ENCODE measurements around the gene RHNO1. TPM values are rescaled to one million over a fixed set of nuclear protein-coding genes. Genes with fewer than 3 reads are reported as not detected.

Gene RHNO1
- total RNA-seq, 1 experiment from 2014 or later: 77.9 TPM

DNA sequence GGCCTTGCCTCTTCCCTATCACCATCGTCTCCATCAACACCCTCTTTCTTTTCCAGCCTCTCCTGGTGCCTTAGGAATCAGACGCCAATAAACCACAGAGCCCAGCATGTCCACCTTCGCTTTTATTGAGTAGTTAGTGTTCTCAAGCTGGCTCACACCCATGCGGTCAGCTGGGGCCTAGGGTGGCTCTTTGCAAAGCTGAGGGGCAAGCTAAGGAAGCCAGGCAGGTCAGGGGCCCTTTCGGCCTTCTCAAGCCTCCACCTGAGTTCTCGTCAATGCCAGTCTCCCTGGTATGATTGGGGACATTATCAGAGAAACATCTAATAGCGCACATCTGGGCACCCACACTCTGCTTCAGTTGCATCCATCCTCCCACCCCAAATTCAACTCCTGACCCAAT lies 19.4 kb upstream of the RHNO1 start:
- CTCF ChIA-PET: interaction anchor here (0.6 kb wide), 1 partner anchor 18 kb away, joined by 5 read pairs; no protein-coding TSS in a partner anchor
- no peak for TF ChIP-seq EZH2 (IDR thresholded peaks at IDR 0.05; ENCODE audit: low read depth)
- TF ChIP-seq, protein P1, sequence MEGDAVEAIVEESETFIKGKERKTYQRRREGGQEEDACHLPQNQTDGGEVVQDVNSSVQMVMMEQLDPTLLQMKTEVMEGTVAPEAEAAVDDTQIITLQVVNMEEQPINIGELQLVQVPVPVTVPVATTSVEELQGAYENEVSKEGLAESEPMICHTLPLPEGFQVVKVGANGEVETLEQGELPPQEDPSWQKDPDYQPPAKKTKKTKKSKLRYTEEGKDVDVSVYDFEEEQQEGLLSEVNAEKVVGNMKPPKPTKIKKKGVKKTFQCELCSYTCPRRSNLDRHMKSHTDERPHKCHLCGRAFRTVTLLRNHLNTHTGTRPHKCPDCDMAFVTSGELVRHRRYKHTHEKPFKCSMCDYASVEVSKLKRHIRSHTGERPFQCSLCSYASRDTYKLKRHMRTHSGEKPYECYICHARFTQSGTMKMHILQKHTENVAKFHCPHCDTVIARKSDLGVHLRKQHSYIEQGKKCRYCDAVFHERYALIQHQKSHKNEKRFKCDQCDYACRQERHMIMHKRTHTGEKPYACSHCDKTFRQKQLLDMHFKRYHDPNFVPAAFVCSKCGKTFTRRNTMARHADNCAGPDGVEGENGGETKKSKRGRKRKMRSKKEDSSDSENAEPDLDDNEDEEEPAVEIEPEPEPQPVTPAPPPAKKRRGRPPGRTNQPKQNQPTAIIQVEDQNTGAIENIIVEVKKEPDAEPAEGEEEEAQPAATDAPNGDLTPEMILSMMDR (conservative IDR thresholded peaks at IDR 0.05): no peak

DNA sequence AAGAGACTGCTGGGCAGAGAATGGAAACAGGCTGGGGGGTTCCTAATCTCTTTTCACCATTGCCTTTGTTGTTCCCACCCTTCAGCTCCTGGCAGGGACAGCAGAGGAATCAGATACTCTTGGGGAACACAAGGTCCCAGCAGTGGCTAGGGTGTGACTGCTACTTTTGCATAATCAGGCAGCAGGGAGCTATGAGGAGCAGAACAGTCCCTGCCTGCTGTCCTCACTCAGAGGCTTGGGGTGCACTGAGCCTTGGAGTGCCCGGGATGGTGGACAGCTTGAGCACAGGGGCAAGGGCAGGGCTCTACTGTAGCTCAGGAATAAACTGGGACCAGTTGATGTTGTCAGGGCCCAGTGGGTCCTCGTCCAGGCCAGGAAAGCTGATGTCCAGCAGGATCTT lies 18.7 kb upstream of the RHNO1 start:
- Histone ChIP-seq H4K20me1 (ENCODE audit: insufficient read depth) (no peaks in the 10 kb centered on the region), H3K36me3 (ENCODE audit: low read depth) (0 out of 2 replicates have a peak, but pooled peaks cover 3% of the 10 kb centered on the region), H3K4me3 (no peak overlapping the region), H3K4me2 (no peak overlapping the region), H3K79me2 (ENCODE audit: low read depth) (no peaks in the 10 kb centered on the region), H3K9me3 (ENCODE audit: insufficient read depth, low read depth) (no peaks in the 10 kb centered on the region), H3F3A (ENCODE audit: insufficient read depth, low read depth) (peaks cover 6% of the 10 kb centered on the region), H3K9me2 (ENCODE audit: insufficient read depth) (no peaks in the 10 kb centered on the region), H2AFZ (no peak overlapping the region), H3K4me1 (replicated peaks; ENCODE audit: insufficient read depth) (no peaks in the 10 kb centered on the region), H3K27ac (no peak overlapping the region), H3K27me3 (ENCODE audit: insufficient read depth, low read depth) (no peaks in the 10 kb centered on the region)
- DNase-seq: no peak
- intact Hi-C loops (cut with micrococcal nuclease; ENCODE audit: unreplicated experiment): no loop called here
- ChIA-PET CTCF (interaction anchor here (0.6 kb wide), 3 partner anchors 17 to 114 kb away, joined by 5 to 7 read pairs (median 5); no protein-coding TSS in a partner anchor), POLR2A (ENCODE audit: unreplicated experiment) (no interaction called here)
- TF ChIP-seq, protein P1 (conservative IDR thresholded peaks at IDR 0.05): no peak
- no peak for TF ChIP-seq EZH2 (IDR thresholded peaks at IDR 0.05; ENCODE audit: low read depth)
- no TSS peak for BruUV-seq (replicated peaks)

More for the DNA sequence above, 19.4 kb upstream of the RHNO1 start:
- TSS peak; percentile 27 for BruUV-seq (replicated peaks)
- POLR2A ChIA-PET (ENCODE audit: unreplicated experiment): no interaction called here
- H3K79me2 ChIP-seq (ENCODE audit: low read depth): no peaks in the 10 kb centered on the region
- H4K20me1 ChIP-seq (ENCODE audit: insufficient read depth): no peaks in the 10 kb centered on the region
- H3K4me1 ChIP-seq (replicated peaks; ENCODE audit: insufficient read depth): no peaks in the 10 kb centered on the region
- intact Hi-C loops (cut with micrococcal nuclease; ENCODE audit: unreplicated experiment): no loop called here
- peaks cover 6% of the 10 kb centered on the region for H3F3A ChIP-seq (ENCODE audit: insufficient read depth, low read depth)
- H3K36me3 ChIP-seq (ENCODE audit: low read depth): 0 out of 2 replicates have a peak, but pooled peaks cover 3% of the 10 kb centered on the region
- H3K27ac ChIP-seq: no peak overlapping the region
- H3K9me2 ChIP-seq (ENCODE audit: insufficient read depth): no peaks in the 10 kb centered on the region
- H3K4me2 ChIP-seq: no peak overlapping the region
- no peaks in the 10 kb centered on the region for H3K27me3 ChIP-seq (ENCODE audit: insufficient read depth, low read depth)
- H3K4me3 ChIP-seq: no peak overlapping the region
- no peaks in the 10 kb centered on the region for H3K9me3 ChIP-seq (ENCODE audit: insufficient read depth, low read depth)
- no peak for DNase-seq
- H2AFZ ChIP-seq: no peak overlapping the region

DNA sequence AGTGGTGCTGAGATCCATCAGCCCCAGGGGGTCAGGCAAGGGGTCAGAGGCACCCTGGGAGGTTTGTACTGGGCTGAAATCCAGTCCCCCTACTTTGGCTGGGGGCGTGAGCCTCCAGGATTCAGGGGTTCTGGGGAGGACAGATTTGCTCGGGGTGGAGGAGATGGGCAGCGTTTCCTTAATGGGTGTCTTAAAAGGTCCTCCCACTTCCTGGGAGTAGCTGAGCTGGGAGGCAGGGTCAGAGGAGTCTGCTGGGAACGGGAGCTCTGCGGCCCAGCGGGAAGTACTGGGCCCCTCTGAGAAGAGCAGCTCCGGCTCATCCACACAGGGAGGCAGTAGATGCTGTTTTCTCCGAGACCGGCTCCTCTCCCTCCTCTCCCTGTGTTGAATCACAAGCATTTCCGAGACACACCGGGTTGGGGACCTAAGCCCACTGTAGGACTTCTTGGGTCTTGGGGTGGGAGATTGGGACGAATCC lies 18.0 kb upstream of the RHNO1 start:
- no peaks in the 10 kb centered on the region for H3K79me2 ChIP-seq (ENCODE audit: low read depth)
- no peaks in the 10 kb centered on the region for H3K9me3 ChIP-seq (ENCODE audit: insufficient read depth, low read depth)
- no peaks in the 10 kb centered on the region for H3K27me3 ChIP-seq (ENCODE audit: insufficient read depth, low read depth)
- H2AFZ ChIP-seq: no peak overlapping the region
- no peaks in the 10 kb centered on the region for H3K4me1 ChIP-seq (replicated peaks; ENCODE audit: insufficient read depth)
- ChIA-PET CTCF (interaction anchor here (0.6 kb wide), 1 partner anchor 59 kb away, joined by 7 read pairs; no protein-coding TSS in a partner anchor), POLR2A (ENCODE audit: unreplicated experiment) (no interaction called here)
- H3K4me2 ChIP-seq: no peak overlapping the region
- TF ChIP-seq EZH2 (IDR thresholded peaks at IDR 0.05; ENCODE audit: low read depth): no peak
- TF ChIP-seq, protein P1 (conservative IDR thresholded peaks at IDR 0.05): no peak
- H3F3A ChIP-seq (ENCODE audit: insufficient read depth, low read depth): peaks cover 6% of the 10 kb centered on the region
- no TSS peak for BruUV-seq (replicated peaks)
- intact Hi-C loops (cut with micrococcal nuclease; ENCODE audit: unreplicated experiment): no loop called here
- H3K27ac ChIP-seq: no peak overlapping the region
- DNase-seq: no peak
- no peaks in the 10 kb centered on the region for H3K9me2 ChIP-seq (ENCODE audit: insufficient read depth)
- H4K20me1 ChIP-seq (ENCODE audit: insufficient read depth): no peaks in the 10 kb centered on the region
- no peak overlapping the region for H3K4me3 ChIP-seq
- H3K36me3 ChIP-seq (ENCODE audit: low read depth): peaks cover 5% of the 10 kb centered on the region; the same call in 1 of the 2 replicates
